Measurements from ENCODE around the gene GSTA3.

GSTA3 gene

DNA sequence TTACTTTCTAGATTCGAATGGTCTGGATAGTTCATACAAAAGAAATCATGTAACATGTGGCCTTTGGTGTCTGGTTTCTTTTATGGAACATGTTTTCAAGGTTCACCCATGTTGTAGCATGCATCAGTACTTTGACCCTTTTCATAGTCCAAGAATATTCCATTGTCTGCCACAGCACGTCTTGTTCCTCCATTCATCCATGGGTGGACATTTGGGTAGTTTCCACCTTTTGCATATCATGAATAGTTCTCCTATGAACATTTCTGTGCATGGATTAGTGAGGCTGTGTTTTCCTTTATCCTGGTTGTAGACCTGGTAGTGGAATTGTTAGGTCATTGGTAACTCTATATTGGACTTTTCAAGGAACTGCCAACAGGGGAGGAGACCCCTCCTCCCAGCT is 31.7 kb downstream of the GSTA3 start:
- no peak for TF ChIP-seq TAF1 (IDR thresholded peaks at IDR 0.05; ENCODE audit: borderline replicate concordance, insufficient read depth, low read length)
- TF ChIP-seq, protein P1, sequence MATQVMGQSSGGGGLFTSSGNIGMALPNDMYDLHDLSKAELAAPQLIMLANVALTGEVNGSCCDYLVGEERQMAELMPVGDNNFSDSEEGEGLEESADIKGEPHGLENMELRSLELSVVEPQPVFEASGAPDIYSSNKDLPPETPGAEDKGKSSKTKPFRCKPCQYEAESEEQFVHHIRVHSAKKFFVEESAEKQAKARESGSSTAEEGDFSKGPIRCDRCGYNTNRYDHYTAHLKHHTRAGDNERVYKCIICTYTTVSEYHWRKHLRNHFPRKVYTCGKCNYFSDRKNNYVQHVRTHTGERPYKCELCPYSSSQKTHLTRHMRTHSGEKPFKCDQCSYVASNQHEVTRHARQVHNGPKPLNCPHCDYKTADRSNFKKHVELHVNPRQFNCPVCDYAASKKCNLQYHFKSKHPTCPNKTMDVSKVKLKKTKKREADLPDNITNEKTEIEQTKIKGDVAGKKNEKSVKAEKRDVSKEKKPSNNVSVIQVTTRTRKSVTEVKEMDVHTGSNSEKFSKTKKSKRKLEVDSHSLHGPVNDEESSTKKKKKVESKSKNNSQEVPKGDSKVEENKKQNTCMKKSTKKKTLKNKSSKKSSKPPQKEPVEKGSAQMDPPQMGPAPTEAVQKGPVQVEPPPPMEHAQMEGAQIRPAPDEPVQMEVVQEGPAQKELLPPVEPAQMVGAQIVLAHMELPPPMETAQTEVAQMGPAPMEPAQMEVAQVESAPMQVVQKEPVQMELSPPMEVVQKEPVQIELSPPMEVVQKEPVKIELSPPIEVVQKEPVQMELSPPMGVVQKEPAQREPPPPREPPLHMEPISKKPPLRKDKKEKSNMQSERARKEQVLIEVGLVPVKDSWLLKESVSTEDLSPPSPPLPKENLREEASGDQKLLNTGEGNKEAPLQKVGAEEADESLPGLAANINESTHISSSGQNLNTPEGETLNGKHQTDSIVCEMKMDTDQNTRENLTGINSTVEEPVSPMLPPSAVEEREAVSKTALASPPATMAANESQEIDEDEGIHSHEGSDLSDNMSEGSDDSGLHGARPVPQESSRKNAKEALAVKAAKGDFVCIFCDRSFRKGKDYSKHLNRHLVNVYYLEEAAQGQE (IDR thresholded peaks at IDR 0.05; ENCODE audit: insufficient read depth in 1 of 2, low read depth in 2 of 2, low read length in 2 of 2): no peak
- no peak for TF ChIP-seq POLR2AphosphoS5 (IDR thresholded peaks at IDR 0.05; ENCODE audit: low read depth, low read length)
- no peak for TF ChIP-seq SIN3A (IDR thresholded peaks at IDR 0.05; ENCODE audit: borderline replicate concordance, insufficient read depth, low read length)
- TF ChIP-seq FOXP2 (optimal IDR thresholded peaks at IDR 0.05; ENCODE audit: borderline replicate concordance, extremely low read depth, extremely low read length, insufficient read depth): no peak

DNA sequence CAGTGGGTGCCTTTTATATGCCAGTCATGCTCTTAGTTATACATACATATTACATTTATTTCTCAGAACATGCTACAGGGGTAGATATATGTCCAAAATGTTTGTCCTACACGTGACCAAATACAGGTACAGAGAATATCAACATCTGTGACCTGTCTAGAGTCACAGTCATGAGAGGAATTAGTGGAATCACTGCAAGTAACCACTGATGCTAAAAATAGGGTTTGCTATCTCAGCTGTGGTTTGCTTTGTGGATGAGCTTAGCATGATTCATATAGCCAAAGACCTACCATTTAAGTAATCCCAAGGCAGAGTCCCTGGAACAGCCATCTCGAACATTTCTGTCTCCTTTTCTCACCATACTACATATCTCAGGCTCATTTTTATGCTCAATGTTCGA is 32.3 kb downstream of the GSTA3 start:
- TF ChIP-seq TAF1 (IDR thresholded peaks at IDR 0.05; ENCODE audit: borderline replicate concordance, insufficient read depth, low read length) (no peak), SIN3A (IDR thresholded peaks at IDR 0.05; ENCODE audit: borderline replicate concordance, insufficient read depth, low read length) (no peak), POLR2AphosphoS5 (IDR thresholded peaks at IDR 0.05; ENCODE audit: low read depth, low read length) (no peak), FOXP2 (optimal IDR thresholded peaks at IDR 0.05; ENCODE audit: borderline replicate concordance, extremely low read depth, extremely low read length, insufficient read depth) (no peak)
- TF ChIP-seq, protein P1 (IDR thresholded peaks at IDR 0.05; ENCODE audit: insufficient read depth in 1 of 2, low read depth in 2 of 2, low read length in 2 of 2): no peak

DNA sequence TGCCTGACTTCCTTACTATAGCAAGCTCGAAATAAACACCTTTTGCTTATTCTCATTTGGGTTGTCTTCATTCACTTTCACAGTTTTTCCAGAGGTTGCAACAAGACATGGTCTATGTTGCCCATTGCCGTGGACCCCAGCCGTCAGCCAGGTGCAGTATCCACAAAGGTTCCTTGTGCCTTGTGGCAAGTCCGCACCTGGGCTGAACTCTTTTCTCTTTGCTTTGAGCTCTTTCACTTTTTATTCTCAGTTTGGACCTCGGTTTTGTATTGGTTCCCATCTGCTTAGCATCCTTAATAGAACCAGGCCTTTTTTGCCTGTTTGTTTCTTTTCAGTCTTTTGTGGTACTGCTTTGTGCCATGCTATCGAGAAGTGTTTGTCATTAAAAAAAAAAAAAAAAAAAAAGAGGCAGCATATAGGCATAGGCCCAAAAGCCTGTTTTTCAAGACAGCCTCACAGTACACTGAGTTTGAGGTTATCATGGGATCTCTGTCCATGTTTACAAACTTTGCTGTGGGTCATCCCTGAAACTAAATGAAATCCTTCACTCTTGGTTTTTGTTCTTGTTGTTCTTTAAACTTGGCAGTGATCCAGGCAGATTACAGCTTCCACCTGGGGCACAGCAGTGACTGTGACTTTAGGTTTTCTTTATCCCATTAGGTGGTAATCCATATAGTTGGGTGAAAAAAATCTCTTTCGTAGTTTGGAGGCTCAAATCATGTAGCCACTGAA is 33.3 kb downstream of the GSTA3 start:
- TF ChIP-seq TAF1 (IDR thresholded peaks at IDR 0.05; ENCODE audit: borderline replicate concordance, insufficient read depth, low read length): no peak
- TF ChIP-seq, protein P1 (IDR thresholded peaks at IDR 0.05; ENCODE audit: insufficient read depth in 1 of 2, low read depth in 2 of 2, low read length in 2 of 2): no peak

DNA sequence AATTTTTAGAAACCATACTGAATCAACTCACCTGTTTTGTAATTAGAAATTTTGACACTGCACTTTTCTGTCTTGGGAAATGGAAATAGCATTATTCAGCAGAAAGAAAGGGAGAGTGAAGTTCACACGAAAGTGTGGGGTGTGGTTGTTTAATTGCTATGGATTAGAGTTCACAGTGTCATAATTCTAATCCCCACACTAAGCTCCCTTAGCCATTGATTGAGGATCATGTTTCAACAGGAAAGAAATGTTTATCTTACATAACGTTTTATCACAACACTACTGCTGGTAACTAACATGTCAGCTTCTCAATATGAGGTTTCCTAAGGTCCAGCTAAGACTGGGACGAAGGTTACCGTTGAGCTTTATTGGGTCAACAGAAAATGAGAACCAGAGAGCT is 37.5 kb downstream of the GSTA3 start:
- TF ChIP-seq TAF1 (IDR thresholded peaks at IDR 0.05; ENCODE audit: borderline replicate concordance, insufficient read depth, low read length) (no peak), SIN3A (IDR thresholded peaks at IDR 0.05; ENCODE audit: borderline replicate concordance, insufficient read depth, low read length) (no peak), POLR2AphosphoS5 (IDR thresholded peaks at IDR 0.05; ENCODE audit: low read depth, low read length) (no peak), FOXP2 (optimal IDR thresholded peaks at IDR 0.05; ENCODE audit: borderline replicate concordance, extremely low read depth, extremely low read length, insufficient read depth) (no peak)
- TF ChIP-seq, protein P1 (IDR thresholded peaks at IDR 0.05; ENCODE audit: insufficient read depth in 1 of 2, low read depth in 2 of 2, low read length in 2 of 2): no peak

DNA sequence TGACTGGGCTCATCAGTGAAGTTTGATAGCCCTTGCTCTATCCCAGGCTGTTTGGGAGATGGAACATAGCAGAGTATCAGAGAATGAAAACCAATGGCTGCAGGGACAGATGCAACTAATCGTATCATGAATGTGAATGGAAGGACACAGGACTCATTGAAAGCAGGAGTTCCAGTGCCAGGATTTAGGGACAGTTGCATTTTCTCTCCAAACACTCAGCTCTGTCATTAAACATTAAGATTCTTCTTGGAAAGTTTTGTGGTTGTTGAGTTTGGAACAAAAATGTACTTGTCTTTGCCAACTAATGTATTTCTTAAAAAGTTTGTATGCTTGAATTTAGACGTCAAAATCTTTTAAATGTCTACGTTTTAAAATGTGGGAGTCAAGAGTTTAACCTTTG is 37.9 kb downstream of the GSTA3 start:
- TF ChIP-seq TAF1 (IDR thresholded peaks at IDR 0.05; ENCODE audit: borderline replicate concordance, insufficient read depth, low read length): no peak
- TF ChIP-seq POLR2AphosphoS5 (IDR thresholded peaks at IDR 0.05; ENCODE audit: low read depth, low read length): no peak
- no peak for TF ChIP-seq FOXP2 (optimal IDR thresholded peaks at IDR 0.05; ENCODE audit: borderline replicate concordance, extremely low read depth, extremely low read length, insufficient read depth)
- TF ChIP-seq SIN3A (IDR thresholded peaks at IDR 0.05; ENCODE audit: borderline replicate concordance, insufficient read depth, low read length): no peak
- TF ChIP-seq, protein P1 (IDR thresholded peaks at IDR 0.05; ENCODE audit: insufficient read depth in 1 of 2, low read depth in 2 of 2, low read length in 2 of 2): no peak

All from PFSK-1 (cell line).